AG09319 (cell line): ENCODE data around the gene ANKRD23.

ENCODE experiments used
- DNase-seq: peaks from one replicate; pipeline ENCODE4 v3.0.0-alpha.2; 2010; ENCODE audit warnings: low read depth; ENCODE audit errors: extremely low read depth
- CTCF ChIP-seq: IDR thresholded peaks from 2 replicates; pipeline ENCODE4 v1.5.1; 2011; ENCODE audit warnings: low read depth, mild to moderate bottlenecking, inconsistent platforms, low read length, moderate library complexity

The ANKRD23 gene

GRCh38 chr2:96880891-96881273, 37.1 kb upstream of the ANKRD23 start:
- DNase-seq = no peak
- TF ChIP-seq CTCF = no peak

GRCh38 chr2:96879545-96880040, 35.8 kb upstream of the ANKRD23 start:
- no peak for TF ChIP-seq CTCF
- DNase-seq = no peak

GRCh38 chr2:96878796-96879544, 35.1 kb upstream of the ANKRD23 start:
- no peak for DNase-seq
- no peak for TF ChIP-seq CTCF

- no peak for DNase-seq
- TF ChIP-seq CTCF = no peak
Observed at GRCh38 chr2:96878171-96878570, 34.4 kb upstream of the ANKRD23 start.

- DNase-seq = no peak
- TF ChIP-seq CTCF = no peak
Observed at GRCh38 chr2:96877631-96878092, 33.8 kb upstream of the ANKRD23 start.

GRCh38 chr2:96877042-96877451, 33.2 kb upstream of the ANKRD23 start:
- DNase-seq = no peak

More at GRCh38 chr2:96877042-96877451, 33.2 kb upstream of the ANKRD23 start:
- no peak for TF ChIP-seq CTCF
